ENCODE results near the gene RALGPS2. TPM values are rescaled to one million over a fixed set of nuclear protein-coding genes. Genes with fewer than 3 reads are reported as not detected.

Gene RALGPS2
- polyA plus RNA-seq, 1 of the 3 experiments (the other 2 are of a cell fraction), result 5.1 TPM

- DNase-seq, result no peak
- Histone ChIP-seq H3K4me1 (ENCODE audit: control insufficient read depth in 1 of 2, insufficient read depth in 2 of 2, low read depth in 1 of 2, low read length in 1 of 2) (0 out of 4 replicates have a peak, but pooled peaks cover 0 to 4% of the 10 kb centered on the region in 2 experiments), H3K36me3 (replicated peaks in 1 of 2; ENCODE audit: control insufficient read depth in 1 of 2, insufficient read depth in 2 of 2, low read length in 1 of 2) (no peaks in the 10 kb centered on the region), H2AFZ (ENCODE audit: low read depth) (no peak overlapping the region), H3K27me3 (ENCODE audit: insufficient read depth) (no peaks in the 10 kb centered on the region), H4K20me1 (ENCODE audit: insufficient read depth) (no peaks in the 10 kb centered on the region), H3K9ac (no peak overlapping the region), H3K4me2 (no peak overlapping the region), H3K79me2 (ENCODE audit: insufficient read depth) (no peaks in the 10 kb centered on the region), H3F3A (replicated peaks; ENCODE audit: insufficient read depth) (no peaks in the 10 kb centered on the region), H3K4me3 (ENCODE audit: low read depth in 2 of 2, low read length in 1 of 2) (no peak overlapping the region), H3K27ac (ENCODE audit: low read depth in 2 of 2, low read length in 1 of 2) (no peak overlapping the region), H3K9me3 (no peaks in the 10 kb centered on the region), H3K9me2 (no peaks in the 10 kb centered on the region)
- TF ChIP-seq TCF12 (IDR thresholded peaks at IDR 0.05) (no peak), TAF1 (IDR thresholded peaks at IDR 0.05; ENCODE audit: borderline replicate concordance, low read depth, low read length) (no peak), ZBTB33 (IDR thresholded peaks at IDR 0.05; ENCODE audit: borderline replicate concordance, low read depth) (no peak), MXI1 (IDR thresholded peaks at IDR 0.05; ENCODE audit: low read depth, low read length) (no peak), CHD2 (IDR thresholded peaks at IDR 0.05; ENCODE audit: low read length, partially characterized antibody) (no peak), YY1 (IDR thresholded peaks at IDR 0.05; ENCODE audit: low read depth) (no peak), FOSL2 (IDR thresholded peaks at IDR 0.05; ENCODE audit: borderline replicate concordance, low read depth) (no peak), FOXM1 (IDR thresholded peaks at IDR 0.05; ENCODE audit: low read depth) (no peak), NFIC (IDR thresholded peaks at IDR 0.05; ENCODE audit: borderline replicate concordance) (no peak), EZH2phosphoT487 (IDR thresholded peaks at IDR 0.05; ENCODE audit: borderline replicate concordance, low read depth) (no peak), MEF2A (IDR thresholded peaks at IDR 0.05; ENCODE audit: borderline replicate concordance, low read depth) (no peak), NRF1 (IDR thresholded peaks at IDR 0.05; ENCODE audit: low read depth, low read length) (no peak), EP300 (IDR thresholded peaks at IDR 0.05; ENCODE audit: borderline replicate concordance in 1 of 2, low read depth in 1 of 2, low read length in 1 of 2) (no peak)
- TF ChIP-seq, protein P1, sequence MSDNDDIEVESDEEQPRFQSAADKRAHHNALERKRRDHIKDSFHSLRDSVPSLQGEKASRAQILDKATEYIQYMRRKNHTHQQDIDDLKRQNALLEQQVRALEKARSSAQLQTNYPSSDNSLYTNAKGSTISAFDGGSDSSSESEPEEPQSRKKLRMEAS (IDR thresholded peaks at IDR 0.05; ENCODE audit: low read depth), result no peak
- TF ChIP-seq, protein P2, sequence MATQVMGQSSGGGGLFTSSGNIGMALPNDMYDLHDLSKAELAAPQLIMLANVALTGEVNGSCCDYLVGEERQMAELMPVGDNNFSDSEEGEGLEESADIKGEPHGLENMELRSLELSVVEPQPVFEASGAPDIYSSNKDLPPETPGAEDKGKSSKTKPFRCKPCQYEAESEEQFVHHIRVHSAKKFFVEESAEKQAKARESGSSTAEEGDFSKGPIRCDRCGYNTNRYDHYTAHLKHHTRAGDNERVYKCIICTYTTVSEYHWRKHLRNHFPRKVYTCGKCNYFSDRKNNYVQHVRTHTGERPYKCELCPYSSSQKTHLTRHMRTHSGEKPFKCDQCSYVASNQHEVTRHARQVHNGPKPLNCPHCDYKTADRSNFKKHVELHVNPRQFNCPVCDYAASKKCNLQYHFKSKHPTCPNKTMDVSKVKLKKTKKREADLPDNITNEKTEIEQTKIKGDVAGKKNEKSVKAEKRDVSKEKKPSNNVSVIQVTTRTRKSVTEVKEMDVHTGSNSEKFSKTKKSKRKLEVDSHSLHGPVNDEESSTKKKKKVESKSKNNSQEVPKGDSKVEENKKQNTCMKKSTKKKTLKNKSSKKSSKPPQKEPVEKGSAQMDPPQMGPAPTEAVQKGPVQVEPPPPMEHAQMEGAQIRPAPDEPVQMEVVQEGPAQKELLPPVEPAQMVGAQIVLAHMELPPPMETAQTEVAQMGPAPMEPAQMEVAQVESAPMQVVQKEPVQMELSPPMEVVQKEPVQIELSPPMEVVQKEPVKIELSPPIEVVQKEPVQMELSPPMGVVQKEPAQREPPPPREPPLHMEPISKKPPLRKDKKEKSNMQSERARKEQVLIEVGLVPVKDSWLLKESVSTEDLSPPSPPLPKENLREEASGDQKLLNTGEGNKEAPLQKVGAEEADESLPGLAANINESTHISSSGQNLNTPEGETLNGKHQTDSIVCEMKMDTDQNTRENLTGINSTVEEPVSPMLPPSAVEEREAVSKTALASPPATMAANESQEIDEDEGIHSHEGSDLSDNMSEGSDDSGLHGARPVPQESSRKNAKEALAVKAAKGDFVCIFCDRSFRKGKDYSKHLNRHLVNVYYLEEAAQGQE (IDR thresholded peaks at IDR 0.05; ENCODE audit: low read depth, low read length), result no peak
- TF ChIP-seq, protein P3, sequence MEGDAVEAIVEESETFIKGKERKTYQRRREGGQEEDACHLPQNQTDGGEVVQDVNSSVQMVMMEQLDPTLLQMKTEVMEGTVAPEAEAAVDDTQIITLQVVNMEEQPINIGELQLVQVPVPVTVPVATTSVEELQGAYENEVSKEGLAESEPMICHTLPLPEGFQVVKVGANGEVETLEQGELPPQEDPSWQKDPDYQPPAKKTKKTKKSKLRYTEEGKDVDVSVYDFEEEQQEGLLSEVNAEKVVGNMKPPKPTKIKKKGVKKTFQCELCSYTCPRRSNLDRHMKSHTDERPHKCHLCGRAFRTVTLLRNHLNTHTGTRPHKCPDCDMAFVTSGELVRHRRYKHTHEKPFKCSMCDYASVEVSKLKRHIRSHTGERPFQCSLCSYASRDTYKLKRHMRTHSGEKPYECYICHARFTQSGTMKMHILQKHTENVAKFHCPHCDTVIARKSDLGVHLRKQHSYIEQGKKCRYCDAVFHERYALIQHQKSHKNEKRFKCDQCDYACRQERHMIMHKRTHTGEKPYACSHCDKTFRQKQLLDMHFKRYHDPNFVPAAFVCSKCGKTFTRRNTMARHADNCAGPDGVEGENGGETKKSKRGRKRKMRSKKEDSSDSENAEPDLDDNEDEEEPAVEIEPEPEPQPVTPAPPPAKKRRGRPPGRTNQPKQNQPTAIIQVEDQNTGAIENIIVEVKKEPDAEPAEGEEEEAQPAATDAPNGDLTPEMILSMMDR (IDR thresholded peaks at IDR 0.05), result no peak
- ChIA-PET CTCF (no interaction called here), POLR2A (no interaction called here)
- WGBS (ENCODE audit: low lambda C conversion rate), result 92% methylated on average over 1 of the region's 2 CpGs
Measured at GRCh38 chr1:178706432-178706831, 18.6 kb upstream of the RALGPS2 start.
